GM12892 (cell line): Measurements from ENCODE around the gene CFAP97D1.

ENCODE experiments used
- POLR2A ChIP-seq: IDR thresholded peaks from 2 replicates; pipeline ENCODE4 v1.6.1; 2011; ENCODE audit warnings: low read depth, low read length, control low read depth
- POLR2AphosphoS5 ChIP-seq: IDR thresholded peaks from 2 replicates; pipeline ENCODE4 v1.6.1; 2011; ENCODE audit warnings: low read depth, low read length, control low read depth
- TAF1 ChIP-seq: IDR thresholded peaks from 2 replicates; pipeline ENCODE4 v1.6.1; 2011; ENCODE audit warnings: low read depth, mild to moderate bottlenecking, control low read depth, low read length, borderline replicate concordance

GRCh38 chr17:43734376-43734775 is 45.9 kb upstream of the CFAP97D1 start:
- TF ChIP-seq POLR2AphosphoS5 (no peak), TAF1 (no peak), POLR2A (no peak)
